Stimulated activated CD4-positive, alpha-beta T cell treated with anti-CD3 and anti-CD28 coated beads, Interleukin-4, amount 100 ng/mL, for 48 hours (primary cell): Measurements from ENCODE around the gene MSI2.

Source experiments
- DNase-seq, 2 donors: peaks; one replicate each; pipeline ENCODE4 v3.0.0-alpha.2; 2020; ENCODE audit warnings: low read depth in 2 of 2

Gene MSI2

DNA sequence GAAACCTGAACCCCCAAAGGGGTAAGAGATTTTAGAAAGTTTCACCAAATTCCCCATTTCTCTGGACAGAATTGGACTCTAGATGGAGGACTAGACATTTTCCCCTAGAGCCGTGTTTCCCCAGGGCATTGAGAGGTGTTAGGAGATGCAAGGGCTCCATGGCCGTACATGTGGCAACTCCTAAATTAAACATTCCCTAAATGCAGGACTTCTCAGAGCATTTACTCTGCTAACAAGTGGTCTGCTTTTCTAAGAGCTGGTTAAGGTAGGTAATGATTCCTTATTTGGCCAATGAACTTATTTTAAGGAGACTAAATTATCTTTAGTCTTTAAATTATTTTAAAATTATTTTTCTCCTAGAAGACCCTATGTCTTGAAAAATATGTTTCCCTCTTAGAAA is 200.9 kb downstream of the MSI2 start:
- no peak for DNase-seq

DNA sequence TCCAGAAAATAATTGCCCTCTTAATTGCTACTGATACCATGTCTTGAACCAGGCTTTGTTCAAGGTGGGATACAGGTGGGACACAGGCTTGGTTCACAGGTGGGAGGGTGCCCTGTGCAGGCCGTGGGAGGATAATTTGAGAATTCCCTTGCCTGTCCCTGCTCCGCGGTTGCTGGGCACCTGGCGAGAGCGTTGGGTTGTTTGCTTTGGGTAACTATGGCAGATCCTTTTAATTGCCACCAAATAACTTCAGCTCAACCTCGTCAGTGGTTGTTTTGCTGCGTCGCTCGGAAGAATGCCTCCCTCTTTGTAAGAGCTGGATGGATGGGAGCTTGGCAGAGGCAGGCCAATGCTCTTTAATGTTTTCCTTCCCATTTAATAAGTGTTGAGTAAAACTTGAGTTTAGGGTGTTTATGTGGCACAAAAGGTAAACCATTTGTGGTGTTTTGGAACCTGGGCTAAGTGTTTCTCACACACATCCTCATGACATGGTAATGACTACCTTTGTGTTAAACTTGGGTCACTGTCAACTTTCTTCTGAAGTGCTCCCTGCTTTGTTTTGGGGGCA is 202.5 kb downstream of the MSI2 start:
- DNase-seq: no peak

DNA sequence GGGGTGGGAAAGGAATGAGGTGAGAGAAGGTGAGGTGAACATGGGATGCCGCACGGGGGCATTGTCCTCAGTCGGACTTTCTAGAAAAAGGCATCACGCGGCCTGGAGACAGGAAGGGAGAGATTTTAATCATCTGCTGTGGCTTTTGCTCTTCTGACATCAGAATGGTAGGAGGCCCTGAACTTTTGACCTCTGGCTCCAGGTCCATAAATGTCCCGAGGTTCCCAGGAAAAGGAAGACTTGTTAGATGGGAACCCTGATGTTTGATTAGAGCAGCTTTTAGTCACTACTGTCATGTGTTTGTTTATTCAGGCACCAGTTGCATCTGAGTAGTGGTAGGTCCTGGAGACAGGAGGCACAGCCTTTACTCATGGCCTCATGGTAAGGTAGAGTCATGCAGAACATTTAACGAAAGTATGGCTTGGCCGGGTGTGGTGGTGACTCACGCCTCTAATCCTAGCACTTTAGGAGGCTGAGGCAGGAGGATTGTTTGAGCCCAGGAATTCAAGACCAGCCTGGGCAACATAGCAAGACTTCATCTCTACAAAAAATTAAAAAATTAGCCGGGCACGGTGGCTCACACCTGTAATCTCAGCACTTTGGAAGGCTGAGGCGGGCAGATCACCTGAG is 203.1 kb downstream of the MSI2 start:
- no peak for DNase-seq

DNA sequence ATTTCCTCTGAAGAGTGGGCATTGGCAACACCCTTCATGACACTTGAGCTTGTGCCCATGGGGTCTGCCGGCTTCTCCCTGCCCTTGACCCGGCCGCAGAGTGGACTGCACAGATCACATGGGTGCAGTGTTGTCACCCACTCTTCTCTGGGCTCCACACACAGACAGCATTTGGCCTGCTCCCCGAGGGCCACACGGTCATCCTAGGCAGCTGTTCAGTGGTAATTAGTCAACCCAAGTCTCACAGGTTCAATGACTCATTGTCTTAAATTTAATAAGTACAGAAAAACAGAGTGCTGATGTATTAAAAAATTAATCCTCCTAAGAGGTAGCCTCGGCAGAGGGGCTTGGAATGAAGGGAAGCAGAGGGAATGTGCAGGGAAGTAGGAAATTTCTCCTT is 204.8 kb downstream of the MSI2 start:
- no peak for DNase-seq

DNA sequence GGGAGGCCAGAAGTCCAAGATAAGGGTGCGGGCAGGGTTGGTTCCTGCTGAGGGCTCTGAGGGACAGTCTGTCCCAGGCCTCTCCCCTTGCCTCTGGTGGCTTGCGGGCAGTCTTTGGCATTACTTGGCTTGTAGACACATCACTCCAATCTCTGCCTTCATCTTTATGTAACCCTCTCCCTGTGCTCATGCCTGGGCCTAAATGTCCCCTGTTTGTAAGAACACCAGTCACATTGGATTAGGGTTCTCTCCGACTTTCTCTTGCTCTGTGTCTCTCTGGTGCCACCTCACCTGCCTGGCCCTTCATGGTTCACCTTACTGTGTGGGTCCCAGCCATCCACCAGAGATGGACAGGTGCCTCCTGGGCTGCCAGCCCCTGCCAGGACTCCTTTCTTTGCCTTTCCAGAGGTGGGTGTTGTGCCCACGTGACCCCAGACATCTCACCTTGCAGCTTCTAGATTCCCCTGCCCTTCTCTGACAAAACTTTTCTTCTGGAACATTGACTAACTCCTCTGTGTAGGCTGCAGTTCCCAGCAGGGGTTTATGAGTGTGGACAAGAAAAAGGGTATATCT is 205.8 kb downstream of the MSI2 start:
- no peak for DNase-seq

DNA sequence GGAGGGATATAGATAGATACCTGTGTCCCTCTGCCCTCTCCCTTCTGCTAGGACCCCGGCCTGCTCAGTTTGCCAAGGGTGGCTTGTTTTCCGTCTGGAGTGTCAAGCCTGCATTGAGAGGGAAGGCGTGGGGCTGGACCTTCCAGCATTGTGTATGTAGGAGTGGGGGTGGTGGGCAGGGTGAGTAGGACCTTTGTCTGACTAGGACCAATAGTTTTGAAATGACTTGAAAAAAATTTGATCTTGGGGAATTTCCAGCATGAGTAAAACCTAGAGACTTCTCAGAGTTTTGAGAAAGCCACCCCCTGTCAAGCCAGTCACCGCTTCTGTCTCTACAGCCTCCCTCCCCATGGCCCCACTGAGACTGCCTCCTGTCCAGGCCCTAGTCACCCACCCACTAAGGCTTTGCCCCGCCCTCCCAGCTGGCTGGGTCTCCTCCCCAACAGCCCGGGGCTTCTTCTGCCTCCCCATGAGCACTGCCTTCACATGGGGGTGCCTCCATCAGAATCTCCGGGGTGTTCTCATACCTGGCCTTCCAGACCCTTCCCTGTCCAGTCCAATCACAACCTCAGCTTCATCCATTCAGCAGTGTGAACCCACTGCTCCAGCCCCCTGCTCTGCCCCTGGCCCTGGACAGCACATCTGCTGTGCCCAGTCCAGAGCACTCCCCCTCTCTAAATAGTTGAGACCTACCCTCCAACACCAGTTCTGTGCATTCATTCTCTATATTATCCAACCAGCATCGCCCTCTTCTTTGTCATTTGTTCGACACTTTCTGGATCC is 207.0 kb downstream of the MSI2 start:
- peak; percentile 78 to 91 for DNase-seq

DNA sequence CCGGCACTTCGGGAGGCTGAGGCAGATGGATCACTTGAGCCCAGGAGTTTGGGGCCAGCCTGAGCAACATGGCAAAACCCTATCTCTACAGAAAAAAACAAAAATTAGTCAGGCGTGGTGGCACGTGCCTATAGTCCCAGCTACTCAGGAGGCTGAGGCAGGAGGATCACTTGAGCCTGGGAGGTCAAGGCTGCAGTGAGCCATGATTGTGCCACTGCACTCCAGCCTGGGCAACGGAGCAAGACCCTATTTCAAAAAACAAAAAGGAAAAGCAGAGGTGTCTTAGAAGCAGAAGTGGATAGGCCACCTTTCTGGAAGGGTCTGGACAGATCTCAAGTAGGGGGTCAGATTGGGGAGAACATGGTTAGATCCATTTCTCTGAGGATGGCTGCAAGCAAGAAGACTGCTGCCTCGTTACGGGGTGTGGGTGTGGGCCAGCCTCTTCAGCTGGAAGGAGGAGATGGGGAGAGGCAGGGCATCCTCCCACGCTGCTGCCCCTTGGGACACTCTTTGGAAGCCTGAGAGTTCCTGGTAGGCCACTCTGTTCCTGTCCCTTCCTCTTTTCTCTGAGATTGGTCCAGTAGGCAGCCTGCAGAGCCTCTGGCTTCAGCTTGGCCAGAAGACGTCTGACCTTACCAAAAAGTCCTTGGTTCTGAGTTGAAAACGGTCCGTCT is 208.0 kb downstream of the MSI2 start:
- no peak for DNase-seq

DNA sequence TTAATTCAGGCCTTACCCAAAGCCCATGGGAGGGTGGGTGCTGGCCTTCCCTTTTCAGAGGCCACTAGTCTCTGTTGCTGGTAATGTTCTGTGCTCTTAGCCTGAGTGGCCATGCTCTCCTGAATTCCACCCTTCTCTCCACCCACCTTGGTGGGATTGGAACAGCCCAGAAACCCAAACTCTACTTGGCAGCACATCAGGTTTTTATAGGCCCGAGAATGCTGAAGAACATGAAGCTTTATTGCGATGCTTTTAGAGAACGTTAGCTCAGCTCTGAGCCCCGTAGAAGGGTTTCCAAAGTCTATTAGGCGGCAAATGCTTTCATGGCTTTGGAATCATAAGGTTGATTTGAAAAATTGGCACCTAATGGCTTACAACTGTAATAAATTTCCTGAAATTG is 209.3 kb downstream of the MSI2 start:
- DNase-seq: no peak

DNA sequence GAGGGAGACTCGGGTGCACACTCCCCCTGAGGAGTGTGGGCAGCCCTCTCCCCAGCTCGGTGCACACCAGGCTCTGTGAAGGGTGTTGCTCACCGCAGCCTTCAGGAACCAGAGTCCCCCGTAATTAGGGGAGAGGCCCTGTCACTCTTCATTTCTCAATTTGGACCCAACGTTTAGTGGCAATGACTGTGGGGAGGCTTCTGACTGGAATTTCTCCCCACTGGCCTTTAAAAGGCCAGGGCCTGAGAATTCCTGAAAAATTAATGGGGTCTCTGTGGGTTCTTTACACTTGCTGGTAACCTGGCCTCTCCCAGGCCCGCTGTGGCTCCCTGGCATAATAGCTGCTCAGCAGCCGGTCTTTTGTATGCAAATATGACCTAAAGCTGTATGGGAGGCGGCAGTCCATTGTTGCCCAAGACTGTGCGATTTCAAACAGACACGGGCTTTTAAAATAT is 209.7 kb downstream of the MSI2 start:
- no peak for DNase-seq

DNA sequence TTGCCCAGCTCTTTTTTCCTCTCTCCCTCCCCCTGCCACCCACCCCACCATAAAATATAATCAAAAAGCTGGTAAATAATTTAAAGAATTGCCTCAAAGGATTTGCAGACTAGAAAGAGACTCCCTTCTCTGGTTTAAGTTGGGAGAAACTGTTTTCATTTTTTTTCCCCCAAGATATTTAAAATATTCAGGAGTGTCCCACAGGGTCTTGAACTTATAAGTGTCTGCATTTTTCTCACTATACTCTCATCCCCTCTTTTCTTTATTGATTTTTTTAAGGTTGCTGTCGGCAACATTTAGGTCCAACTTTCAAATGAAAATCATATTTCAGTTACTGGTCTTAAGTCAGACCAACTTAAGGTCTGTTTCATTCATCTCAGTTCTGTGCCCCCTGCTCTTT is 210.2 kb downstream of the MSI2 start:
- no peak for DNase-seq

DNA sequence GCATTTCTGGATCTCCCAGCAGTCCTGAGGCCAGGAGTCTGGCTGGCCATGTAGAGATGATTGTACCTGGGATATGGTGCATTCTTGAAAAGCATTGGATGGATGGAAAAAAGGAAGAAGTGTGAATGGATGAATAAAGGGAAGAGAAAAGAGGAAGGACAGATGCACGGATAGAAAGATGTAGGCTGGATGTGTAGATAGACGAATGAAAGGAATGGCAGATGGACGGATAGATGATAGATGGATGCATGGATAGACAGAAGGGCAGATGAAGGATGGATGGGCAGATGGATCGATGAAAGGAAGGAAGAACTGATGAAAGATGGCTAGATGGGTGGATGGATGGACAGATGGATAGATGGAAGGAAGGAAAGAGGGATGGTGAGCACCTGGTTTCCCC is 210.9 kb downstream of the MSI2 start:
- DNase-seq: no peak

DNA sequence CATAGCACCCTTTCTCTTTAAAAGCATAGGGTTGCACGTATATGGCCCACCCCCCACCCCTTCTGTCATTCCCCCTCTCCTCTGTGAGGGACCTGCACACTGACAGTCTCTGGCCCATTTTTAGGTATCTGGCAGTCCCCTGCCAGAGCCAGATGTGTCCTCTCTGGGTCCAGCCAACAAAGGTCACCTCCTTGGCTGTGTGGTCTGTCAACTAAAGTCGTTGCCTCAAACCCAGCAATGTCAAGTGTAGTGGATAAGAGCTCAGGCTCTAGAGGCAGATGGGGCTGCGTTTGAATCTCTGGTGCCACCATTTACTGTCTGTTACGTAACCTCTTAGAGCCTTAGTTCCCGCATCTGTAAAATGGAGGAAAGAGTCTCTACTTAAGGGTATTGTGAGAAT is 211.5 kb downstream of the MSI2 start:
- no peak for DNase-seq

DNA sequence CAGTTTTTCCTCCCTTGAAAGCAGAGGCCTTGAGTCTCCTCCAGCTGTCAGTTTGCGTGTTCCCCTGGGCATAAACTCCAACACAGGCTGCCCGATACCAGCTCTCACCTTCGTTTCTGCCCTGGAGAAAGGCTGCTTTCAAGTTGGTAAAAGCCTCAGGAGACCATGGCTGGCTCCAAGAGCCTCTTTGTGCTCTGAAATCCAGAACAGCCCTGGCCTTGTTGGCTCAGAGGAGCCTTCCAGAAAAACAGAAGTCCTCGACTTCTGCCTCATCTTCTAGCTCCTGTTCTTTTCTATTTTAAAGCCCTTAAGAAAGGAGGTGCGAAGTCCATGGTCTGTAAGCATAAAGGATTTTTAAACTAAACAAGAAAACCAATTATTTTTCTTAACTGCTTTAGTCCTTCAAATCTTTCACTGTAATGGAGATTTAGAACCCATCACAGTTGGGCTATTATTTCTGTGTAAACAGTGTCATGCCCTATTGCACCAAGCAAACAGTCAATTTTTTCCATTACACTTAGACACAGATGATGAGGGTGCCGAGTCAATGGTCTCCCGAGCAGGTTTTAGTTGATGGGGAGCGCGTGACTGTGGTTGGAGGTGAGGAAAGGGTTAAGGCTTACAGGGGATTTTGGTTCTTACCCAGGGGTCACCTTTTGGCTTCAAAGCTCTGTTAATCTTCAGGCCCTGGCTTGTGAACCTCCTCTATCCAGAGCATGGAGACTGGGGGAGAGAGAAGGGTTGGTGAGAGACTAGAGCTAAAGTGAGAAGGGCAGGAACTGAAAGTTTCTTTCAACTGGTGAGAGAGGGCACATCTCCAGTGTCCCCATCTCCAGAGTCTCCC is 212.8 kb downstream of the MSI2 start:
- no peak for DNase-seq

DNA sequence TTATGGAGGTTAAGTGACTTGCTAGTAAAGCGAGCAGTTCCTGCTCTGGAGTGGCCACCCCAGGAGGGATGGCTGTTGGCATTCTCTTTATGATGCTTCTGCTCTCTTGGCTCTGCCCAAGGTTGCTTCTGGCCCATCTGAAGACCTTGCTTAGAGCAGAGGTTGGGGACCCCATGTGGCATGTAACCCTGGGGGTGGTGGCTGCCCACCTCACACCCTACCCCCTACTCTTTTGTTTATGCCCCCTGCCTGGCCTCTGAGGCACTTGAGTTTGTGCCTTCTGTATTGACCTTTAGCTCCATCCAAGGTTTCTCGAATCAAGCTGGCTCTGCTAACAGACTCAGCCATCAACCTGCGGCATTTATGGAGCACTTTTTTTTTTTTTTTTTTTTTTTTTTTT is 214.6 kb downstream of the MSI2 start:
- no peak for DNase-seq

DNA sequence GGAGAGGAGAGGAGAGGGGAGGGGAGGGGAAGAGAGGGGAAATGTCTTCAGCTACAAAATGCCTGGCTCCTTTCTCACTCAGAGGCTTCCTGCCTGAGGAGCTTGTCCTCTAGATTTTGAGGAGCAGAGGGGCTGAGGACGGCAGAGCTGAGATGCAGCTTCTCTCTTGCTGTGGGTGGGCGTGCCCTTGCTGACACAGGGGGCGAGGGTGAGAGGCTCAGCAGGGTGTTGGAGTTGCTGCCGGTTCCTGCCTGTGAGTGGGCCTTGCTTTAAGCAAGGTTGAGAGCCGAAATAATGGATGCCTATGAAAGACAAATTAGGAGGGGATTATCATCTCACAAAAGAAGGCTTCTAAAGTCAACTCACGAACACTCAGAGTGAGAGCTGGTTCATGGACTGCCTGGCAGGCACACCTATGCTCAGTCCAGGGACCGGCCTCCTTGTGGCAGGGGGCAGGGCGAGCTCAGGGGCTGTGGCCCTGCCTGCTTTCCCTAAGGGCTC is 215.6 kb downstream of the MSI2 start:
- no peak for DNase-seq

DNA sequence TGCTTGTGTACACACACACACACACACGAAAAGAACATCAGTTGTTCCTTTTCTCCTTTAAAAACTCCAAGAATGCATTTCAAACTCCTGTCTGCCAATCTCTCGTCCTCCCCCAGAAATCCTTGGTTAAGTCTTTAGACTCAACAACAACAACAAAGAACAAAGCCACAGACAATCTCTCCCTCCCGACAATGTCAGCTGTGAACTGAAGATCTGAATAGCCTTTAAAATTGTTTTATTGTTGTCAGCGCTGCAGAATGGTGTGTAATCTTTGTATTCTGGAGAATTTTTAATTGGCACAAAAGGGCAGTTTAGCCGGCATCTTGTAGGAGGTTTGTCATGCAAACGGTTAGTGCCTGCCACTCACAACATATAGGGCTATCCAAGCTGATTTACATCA is 219.5 kb downstream of the MSI2 start:
- DNase-seq: no peak

DNA sequence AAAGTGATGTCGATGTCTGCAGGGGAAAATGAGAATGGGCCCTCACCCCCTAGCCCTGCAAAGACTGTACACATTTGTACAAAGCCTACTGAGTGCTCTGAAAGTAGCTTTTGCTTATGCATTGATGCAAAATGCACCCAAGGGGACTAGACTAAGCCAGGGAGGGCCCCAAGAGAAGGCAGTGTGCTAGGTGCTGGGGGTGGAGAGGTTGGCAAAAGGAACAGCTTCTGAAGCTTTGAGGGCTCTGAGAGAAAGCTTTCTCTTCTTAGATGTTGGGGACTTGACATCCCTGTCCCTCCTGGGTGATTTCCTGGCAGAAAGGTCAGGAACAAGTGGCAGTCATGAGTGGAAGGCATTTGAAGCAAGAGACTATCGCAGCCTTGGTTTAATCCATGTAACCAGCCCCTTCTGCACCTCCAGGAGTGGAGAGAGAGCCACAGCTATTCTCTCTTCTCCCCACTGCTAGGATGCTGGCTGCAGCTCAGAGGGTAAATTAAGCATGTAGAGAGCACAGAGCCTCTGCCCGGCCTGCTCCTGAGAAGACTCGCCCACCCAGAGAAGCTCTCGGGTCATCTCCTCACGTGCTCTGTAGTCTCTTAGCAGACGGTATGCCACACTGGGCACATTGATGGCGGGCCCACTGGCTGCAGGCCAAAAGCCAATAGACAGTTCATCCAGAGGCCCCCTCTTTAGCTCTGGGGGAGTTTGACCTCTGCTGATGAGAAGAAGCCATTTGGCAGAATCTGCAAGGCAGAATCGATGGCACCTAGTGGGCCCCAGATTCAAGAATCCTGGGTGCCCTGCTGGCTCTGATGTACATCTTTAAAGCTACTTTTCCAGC is 221.4 kb downstream of the MSI2 start:
- DNase-seq: no peak

DNA sequence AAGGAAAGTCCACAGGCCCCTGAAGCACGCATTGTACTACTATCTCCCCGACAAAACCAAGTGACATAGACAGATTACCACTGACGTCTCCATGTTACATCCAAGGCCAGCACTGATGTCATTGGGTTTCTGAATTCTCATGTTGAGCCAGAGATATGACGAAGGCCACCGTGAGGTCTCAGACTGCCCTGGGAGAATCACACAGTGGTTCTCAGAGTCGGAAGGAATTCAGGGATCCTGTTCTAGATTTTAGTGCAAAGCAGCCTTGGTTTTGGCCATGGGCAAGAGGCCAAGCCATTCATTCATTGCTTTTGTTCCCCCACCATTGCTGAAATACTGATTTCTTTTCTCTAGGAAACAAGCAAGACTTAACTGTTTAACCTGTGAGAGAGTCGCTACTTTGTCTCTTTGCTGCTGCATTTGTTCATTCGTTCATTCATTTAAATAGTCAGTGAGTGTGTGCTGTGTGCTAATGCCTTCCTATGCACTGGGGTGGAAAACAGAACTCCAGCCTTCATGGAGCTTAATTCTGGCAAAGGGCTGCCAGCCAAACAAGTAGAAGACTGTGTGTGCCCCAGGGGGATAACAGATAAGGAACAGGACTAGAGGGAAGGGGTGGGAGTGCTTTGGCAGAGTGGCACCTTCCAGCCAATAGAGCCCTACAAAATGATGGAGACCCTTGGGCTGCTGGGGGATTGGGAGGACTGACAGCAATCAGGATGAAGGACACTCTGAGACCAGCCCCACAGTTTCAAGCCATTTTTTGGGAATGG is 222.3 kb downstream of the MSI2 start:
- DNase-seq: no peak

DNA sequence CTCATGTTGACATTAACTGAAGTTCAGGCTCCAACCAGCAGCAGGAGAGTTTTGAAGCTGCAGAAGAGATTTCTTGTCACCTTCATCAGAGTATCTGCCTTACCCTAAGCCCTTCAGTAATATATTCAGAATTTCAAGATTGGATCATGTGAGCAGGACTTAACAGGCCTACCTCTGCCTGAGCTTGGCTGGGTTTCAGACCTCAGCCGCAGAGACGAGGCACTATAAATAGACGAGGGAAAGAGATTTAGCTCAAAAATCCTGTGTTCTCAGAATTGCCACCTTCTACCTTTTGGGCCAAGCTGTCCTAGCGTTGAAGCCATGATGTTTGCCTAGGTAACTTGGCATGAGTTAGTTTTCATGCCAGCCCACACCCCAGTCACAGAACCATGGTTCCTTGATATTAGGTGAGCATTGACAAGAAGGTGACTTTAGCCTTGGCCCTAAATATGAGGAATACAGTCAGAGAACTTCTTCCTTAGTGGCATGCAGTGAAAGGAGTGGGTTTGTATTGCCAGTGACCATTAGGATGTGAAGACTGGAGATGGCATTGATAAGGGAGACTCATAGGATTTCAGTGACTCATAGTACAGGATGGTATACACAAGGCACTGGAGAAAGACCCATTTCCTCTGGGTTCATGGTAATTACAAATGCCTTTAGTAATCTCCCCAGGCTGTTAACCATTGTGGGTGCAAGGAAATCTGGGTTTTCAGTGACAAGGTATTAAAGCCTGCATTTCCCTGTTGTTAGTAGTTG is 224.3 kb downstream of the MSI2 start:
- no peak for DNase-seq
